Bone marrow (tissue), 2 donors: ENCODE measurements around the gene KCNMA1.

Experiments
- DNase-seq, 2 donors: peaks; one replicate each; lab custom pipeline; 2025; lab: John Stamatoyannopoulos, UW

Gene KCNMA1

GRCh38 chr10:77555591-77556212 is 81.9 kb downstream of the KCNMA1 start:
- DNase-seq = no peak

- DNase-seq = no peak
Observed at GRCh38 chr10:77554996-77555397, 82.6 kb downstream of the KCNMA1 start.

GRCh38 chr10:77553966-77554365 is 83.6 kb downstream of the KCNMA1 start:
- DNase-seq = no peak

- no peak for DNase-seq
Observed at GRCh38 chr10:77553311-77553710, 84.3 kb downstream of the KCNMA1 start.

- DNase-seq = no peak
Observed at GRCh38 chr10:77552252-77552651, 85.4 kb downstream of the KCNMA1 start.

GRCh38 chr10:77550378-77550777 is 87.2 kb downstream of the KCNMA1 start:
- no peak for DNase-seq

- DNase-seq = no peak
Observed at GRCh38 chr10:77548671-77549070, 88.9 kb downstream of the KCNMA1 start.

GRCh38 chr10:77548157-77548556 is 89.5 kb downstream of the KCNMA1 start:
- DNase-seq = no peak

GRCh38 chr10:77547307-77548050 is 90.1 kb downstream of the KCNMA1 start:
- no peak for DNase-seq

GRCh38 chr10:77546042-77546441 is 91.6 kb downstream of the KCNMA1 start:
- no peak for DNase-seq

- no peak for DNase-seq
Observed at GRCh38 chr10:77545585-77545984, 92.0 kb downstream of the KCNMA1 start.

GRCh38 chr10:77544617-77545016 is 93.0 kb downstream of the KCNMA1 start:
- DNase-seq = no peak

GRCh38 chr10:77542710-77543259 is 94.8 kb downstream of the KCNMA1 start:
- no peak for DNase-seq

- DNase-seq = no peak
Observed at GRCh38 chr10:77541944-77542343, 95.7 kb downstream of the KCNMA1 start.

GRCh38 chr10:77541247-77541646 is 96.4 kb downstream of the KCNMA1 start:
- DNase-seq = no peak

- no peak for DNase-seq
Observed at GRCh38 chr10:77539147-77539935, 98.3 kb downstream of the KCNMA1 start.

GRCh38 chr10:77537720-77538373 is 99.8 kb downstream of the KCNMA1 start:
- DNase-seq = no peak

- DNase-seq = no peak
Observed at GRCh38 chr10:77537071-77537470, 100.5 kb downstream of the KCNMA1 start.

- DNase-seq = no peak
Observed at GRCh38 chr10:77533887-77534278, 103.7 kb downstream of the KCNMA1 start.

GRCh38 chr10:77533146-77533886 is 104.3 kb downstream of the KCNMA1 start:
- DNase-seq = no peak

- no peak for DNase-seq
Observed at GRCh38 chr10:77532068-77532467, 105.5 kb downstream of the KCNMA1 start.
